ENCODE results near the gene KIF20B.

KIF20B gene

DNA sequence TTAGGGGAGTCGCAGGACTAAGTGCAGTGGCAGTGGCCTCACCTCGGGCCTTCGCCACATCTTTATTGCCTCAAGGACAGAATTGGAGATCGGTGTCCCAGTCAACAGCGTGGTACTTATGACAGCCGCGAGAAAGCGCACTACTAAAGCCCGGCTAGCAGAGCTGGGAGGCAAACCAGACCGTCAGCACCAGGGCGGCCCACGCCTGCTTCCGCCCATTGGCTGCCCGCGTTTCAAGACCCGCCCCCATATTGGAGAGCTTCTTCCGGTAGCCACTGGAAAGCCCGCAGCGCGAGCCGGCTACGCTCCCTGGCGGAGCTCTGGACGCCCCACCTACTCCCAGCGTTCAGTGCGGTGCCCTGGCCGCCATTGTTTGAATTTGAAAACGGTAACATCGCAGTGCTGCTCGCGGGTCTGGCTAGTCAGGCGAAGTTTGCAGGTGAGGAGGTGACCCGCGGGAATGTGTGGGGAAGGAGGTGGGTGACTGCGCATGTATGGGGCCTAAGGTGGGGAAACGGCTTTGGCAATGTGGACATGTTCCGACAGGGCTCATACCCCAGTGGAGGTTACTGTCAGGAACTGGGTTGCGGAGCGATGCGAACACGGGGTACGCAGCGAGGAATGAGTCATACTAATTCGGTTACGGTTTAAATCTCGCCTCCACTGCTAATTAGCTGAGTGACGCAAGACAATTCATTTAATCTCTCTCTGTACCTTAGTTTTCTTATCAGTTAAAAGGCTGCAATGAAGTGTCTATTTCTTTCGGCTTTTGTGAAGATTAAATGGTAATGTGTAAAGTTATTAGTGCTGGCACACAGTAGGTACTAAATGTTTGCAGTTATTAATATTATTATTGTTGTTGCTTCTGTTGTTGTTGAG lies at the start of gene KIF20B:
Gene KIF20B, plus strand, starts transcription at position 349 of the 879 bp plus-strand sequence. CDS start 3,705 bp downstream, outside the sequence.
- peak; percentile 94 for DNase-seq

- DNase-seq: no peak
These were observed 49.3 kb upstream of the KIF20B start for GRCh38 chr10:89651916-89652573.

GRCh38 chr10:89652806-89653370 lies 48.5 kb upstream of the KIF20B start:
- no peak for DNase-seq

GRCh38 chr10:89653410-89653869 lies 48.0 kb upstream of the KIF20B start:
- DNase-seq: no peak

GRCh38 chr10:89655722-89656121 lies 45.7 kb upstream of the KIF20B start:
- no peak for DNase-seq

DNA sequence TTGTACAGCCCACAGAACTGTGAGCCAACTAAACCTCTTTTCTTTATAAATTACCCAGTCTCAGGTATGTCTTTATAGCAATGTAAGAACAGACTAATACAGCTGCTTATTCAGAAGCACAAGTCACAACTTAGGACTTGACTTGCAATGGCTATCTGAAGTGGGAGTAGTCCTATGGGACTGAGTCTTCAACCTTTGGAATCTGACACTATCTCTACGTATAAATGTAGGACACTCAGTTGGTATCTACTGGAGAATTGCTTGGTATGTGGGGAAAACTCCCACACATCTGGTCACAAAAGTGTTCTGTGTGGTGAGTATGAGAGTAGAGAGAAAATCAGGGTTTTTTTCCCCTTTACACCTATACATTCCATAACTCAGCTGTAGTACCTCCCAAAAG lies 44.1 kb upstream of the KIF20B start:
- DNase-seq: no peak

- no peak for DNase-seq
These were observed 42.0 kb upstream of the KIF20B start for GRCh38 chr10:89659143-89660131.

DNA sequence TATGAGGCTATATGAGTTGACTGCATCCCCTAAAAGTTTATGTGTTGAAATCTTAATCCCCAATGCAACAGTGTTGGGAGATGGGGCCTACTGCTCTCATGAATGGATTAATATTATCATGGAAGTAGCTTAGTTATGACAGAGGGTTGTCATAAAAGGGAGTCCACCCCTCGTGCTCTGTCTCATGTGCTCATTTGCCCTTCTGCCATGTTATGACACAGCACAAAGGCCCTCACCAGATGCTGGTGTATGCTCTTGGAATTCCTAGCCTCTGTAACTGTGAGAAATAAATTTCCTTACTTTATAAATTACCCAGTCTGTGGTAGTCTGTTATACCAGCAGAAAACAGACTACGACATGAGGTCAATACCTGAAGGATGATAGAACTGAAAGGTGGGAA lies 38.8 kb upstream of the KIF20B start:
- no peak for DNase-seq

DNA sequence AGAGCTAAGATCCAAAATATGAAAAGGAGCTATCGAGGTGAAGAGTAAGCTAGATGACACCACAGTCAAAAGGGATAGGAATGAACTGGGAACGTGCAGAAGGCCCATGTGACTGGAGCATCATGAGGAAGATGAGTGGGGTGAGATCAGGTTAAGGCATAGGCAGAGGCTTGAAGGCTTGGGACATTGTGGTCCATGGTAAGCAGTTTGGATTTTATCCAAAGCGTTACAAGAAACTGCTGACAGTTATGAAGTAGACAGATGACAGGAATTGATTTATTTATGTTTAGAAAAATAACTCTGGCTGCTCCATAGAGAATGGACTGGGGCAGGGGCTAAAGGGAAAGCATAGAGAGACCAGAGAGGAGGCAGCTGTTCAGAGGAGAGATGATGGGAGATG lies 38.2 kb upstream of the KIF20B start:
- no peak for DNase-seq

DNA sequence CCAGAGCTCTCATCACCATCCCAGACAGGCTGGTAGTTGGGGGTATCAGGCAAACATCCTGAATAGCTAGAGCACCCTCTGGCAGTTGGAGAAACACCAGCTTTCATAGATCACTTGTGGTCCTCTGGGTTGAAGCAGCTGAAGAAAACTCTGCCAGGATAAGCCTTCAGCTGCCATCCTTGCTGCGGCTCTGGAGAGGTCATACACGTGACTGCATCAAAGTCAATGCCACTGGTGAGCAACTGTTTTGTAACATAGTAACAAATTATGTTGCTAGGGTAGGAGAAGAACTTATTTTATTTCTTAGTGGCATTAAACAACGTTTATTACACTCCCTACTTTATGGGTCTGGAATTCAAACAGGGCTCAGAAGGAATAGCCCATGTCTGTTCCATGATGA lies 37.2 kb upstream of the KIF20B start:
- no peak for DNase-seq

DNA sequence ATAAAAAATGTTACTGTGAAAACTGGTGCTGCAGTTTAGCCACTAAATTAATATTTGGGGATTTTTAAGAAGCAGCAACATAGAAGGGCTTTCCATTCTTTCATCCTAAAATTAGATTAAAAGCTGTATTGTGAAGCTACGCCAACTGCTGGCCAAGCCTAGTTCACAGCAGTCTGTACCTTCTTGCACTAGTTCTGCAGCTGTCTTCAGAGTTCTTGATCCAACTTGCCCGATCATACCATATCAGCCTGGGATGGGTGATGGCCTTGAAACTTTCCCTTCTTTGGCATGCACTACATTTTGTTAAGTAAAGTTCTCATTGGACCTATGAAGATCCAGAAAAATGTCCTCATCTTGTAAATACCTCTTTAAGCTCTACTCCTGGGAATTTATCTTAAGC lies 36.1 kb upstream of the KIF20B start:
- DNase-seq: no peak

DNA sequence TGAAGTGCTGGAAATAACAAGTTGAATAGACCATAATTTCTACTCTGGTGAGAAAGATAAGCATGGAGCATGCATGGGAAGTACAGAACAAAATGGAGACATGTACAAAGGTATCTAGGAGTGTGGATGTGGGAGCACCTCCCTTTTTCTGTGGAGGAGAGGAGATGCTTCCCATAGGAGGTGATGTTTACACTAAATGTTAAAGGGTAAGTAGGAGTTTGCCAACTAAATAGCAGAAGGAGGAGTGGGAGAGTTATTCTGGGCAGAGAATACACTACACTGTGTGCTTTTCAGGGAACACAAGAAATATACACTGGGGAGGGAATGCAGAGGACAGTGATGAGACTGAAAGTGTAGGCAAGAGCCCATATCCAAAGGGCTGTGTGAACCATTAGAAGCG lies 35.3 kb upstream of the KIF20B start:
- DNase-seq: no peak

GRCh38 chr10:89668386-89669071 lies 32.9 kb upstream of the KIF20B start:
- no peak for DNase-seq

DNA sequence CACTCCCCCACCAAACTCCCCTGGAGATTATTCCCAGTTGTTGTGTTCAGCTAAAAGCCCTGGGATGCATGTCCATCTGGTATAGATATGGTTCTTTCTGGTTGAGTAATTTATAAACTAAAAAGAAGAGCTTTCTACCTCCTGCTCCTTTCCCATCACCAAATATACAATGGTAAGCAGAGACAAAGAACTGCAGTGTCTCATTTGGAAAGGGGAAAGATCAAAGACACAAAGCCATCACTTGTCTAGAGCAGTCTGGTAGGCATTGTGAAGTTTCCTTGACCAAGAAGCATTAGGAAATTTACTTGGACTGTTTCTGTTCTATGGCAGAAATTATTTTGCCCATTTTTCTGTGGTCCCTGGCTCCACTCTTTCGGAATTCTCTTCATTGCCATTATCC lies 31.4 kb upstream of the KIF20B start:
- DNase-seq: no peak

DNA sequence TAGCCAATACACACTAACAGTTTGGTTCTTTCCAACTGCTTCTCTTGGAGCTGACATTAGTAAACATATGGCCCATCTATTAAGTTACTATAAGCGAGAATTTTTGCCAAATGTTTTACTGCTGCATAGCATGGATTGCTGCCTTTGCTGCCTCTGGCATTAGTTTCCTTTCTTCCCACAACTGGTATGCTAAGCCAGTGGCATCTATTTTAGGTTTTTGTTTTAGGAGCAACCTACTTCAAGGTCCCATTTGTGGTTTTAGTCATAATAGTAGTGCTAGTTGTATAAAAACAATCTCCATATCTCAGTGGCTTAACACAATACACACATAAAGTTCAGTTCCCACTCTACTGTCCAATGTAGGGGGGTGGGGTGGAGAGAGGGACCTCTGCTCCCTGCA lies 30.5 kb upstream of the KIF20B start:
- DNase-seq: no peak

DNA sequence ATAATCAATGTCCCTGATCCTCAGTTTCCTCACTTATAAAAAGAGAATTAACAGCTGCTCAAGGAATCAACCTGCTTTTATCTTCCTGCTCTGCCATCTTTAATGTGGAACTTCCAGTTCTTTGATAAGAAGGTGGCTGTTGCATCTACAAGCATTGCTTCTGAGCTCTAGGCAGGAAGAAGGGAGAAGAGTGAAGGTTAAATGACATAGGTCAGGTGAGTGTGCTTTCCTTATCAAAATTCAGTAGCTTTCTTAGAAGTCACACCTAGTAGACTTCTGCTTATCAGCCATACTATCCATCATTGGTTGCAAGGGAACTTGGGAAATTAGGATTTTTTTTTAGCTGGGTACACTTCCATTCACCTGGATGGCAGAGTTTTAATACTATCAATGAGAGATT lies 24.0 kb upstream of the KIF20B start:
- DNase-seq: no peak

GRCh38 chr10:89679986-89680385 lies 21.4 kb upstream of the KIF20B start:
- DNase-seq: no peak

DNA sequence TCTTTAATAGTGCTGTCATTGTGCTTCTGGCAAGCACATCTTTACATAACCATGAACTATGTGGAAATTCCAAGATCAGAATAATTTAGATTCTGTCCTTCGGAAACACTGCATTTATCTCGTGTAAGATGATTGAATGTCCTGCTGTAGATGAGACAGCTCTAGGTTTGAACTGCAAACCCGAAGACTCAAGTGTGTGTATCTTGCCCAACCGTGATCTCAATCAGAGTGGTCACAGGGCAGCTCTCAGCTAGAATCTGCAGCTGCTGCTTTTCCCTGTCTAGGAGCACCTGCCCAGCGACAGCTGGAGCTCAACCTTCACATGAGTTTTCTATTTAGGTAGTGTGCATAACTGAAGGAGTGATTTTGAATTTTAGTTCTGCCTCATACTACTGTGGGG lies 17.5 kb upstream of the KIF20B start:
- no peak for DNase-seq

- DNase-seq: no peak
These were observed 16.8 kb upstream of the KIF20B start for GRCh38 chr10:89684604-89685003.

GRCh38 chr10:89685936-89686335 lies 15.5 kb upstream of the KIF20B start:
- DNase-seq: no peak

DNA sequence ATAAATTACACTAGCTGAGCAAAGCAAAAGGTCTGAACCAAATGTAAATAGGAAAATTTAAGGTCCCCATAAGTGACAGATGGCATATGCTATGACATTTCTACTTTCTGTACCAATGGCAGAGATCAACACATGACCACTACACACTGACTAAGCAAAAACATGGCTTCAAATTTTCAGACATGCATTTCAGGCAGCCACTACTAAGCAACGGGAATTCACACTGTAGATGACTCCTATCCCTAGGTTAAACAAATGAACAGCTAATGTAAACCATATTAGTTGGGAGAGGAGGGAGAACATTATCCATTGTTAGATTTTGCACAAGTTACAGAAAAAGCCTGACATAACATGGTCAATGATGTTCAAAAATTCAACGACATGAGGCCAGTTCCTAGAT lies 11.4 kb upstream of the KIF20B start:
- no peak for DNase-seq

DNA sequence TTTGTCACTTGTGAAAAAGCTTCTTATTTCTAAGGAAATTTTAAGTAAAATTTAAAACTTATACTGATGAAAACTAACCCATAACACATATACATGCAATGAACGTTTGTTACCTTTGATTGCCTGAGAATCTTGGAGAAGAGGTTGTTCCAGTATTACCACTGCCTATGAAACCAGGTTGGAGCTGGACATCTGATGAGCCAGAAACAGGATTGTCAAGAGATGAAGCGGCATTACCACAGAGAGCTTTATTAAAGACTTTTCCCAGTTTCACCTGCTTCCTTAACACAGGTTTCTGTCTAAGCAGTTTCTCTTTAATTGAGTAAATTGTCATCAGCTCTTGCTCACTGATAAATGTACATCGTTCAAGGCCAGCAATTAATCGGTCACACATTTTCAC lies 9.0 kb upstream of the KIF20B start:
- no peak for DNase-seq

Data from activated CD4-positive, CD25-positive, alpha-beta regulatory T cell treated with anti-CD3 and anti-CD28 coated beads, Interleukin-2, amount 50 U/mL, for 72 hours (primary cell).